Measurements from ENCODE around the gene ACTL6B. TPM values are rescaled to one million over a fixed set of nuclear protein-coding genes. Genes with fewer than 3 reads are reported as not detected.

Gene ACTL6B
- total RNA-seq, 2 donors from 2014 or later, result 2.4 TPM; not detected in 1

GRCh38 chr7:100641860-100642533 lies 14.3 kb downstream of the ACTL6B start:
- intact Hi-C loops (cut with DNase I), result no loop called here
- TF ChIP-seq POLR2AphosphoS5 (IDR thresholded peaks at IDR 0.05), result no peak
- TF ChIP-seq CTCF (IDR thresholded peaks at IDR 0.05), result no peak
- TF ChIP-seq POLR2A (IDR thresholded peaks at IDR 0.05), result no peak
- Histone ChIP-seq H3K9me3 (no peaks in the 10 kb centered on the region), H3K27me3 (replicated peaks; ENCODE audit: insufficient read depth) (peaks cover 3% of the 10 kb centered on the region), H3K4me1 (replicated peaks) (no peaks in the 10 kb centered on the region), H3K36me3 (no peaks in the 10 kb centered on the region), H3K4me3 (no peak overlapping the region), H3K27ac (no peak overlapping the region)
- WGBS, result 84% methylated on average over 10 of the region's 10 CpGs
- DNase-seq (ENCODE audit: low spot score), result no peak

GRCh38 chr7:100641463-100641859 lies 14.8 kb downstream of the ACTL6B start, which contains the start of gene TFR2:
TSS of gene TFR2 (minus strand) at chr7:100641552. CDS start at chr7:100641509, 43 bp downstream.
- no peak for DNase-seq (ENCODE audit: low spot score)
- Histone ChIP-seq H3K27ac (no peak within 1 kb of the TSS), H3K4me3 (no peak within 1 kb of the TSS), H3K27me3 (replicated peaks; ENCODE audit: insufficient read depth) (peaks cover 3% of the 10 kb centered on the region), H3K9me3 (no peaks in the 10 kb centered on the region), H3K36me3 (no peaks in the 10 kb centered on the region), H3K4me1 (replicated peaks) (no peaks in the 10 kb centered on the region)
- intact Hi-C loops (cut with DNase I), result no loop called here
- TF ChIP-seq POLR2A (IDR thresholded peaks at IDR 0.05) (no peak), CTCF (IDR thresholded peaks at IDR 0.05) (no peak), POLR2AphosphoS5 (IDR thresholded peaks at IDR 0.05) (no peak)
- 50% methylated on average over 10 of the region's 10 CpGs for WGBS

GRCh38 chr7:100640517-100641440 lies 15.5 kb downstream of the ACTL6B start:
- no peak for TF ChIP-seq POLR2A (IDR thresholded peaks at IDR 0.05)
- 71% methylated on average over 23 of the region's 24 CpGs for WGBS
- no peak overlapping the region for H3K27ac ChIP-seq
- no peaks in the 10 kb centered on the region for H3K36me3 ChIP-seq
- H3K9me3 ChIP-seq, result no peaks in the 10 kb centered on the region
- intact Hi-C loops (cut with DNase I), result no loop called here
- H3K4me1 ChIP-seq (replicated peaks), result no peaks in the 10 kb centered on the region
- peaks cover 3% of the 10 kb centered on the region for H3K27me3 ChIP-seq (replicated peaks; ENCODE audit: insufficient read depth)
- no peak for DNase-seq (ENCODE audit: low spot score)
- no peak overlapping the region for H3K4me3 ChIP-seq

- intact Hi-C loops (cut with DNase I), result no loop called here
- peaks cover 3% of the 10 kb centered on the region for H3K27me3 ChIP-seq (replicated peaks; ENCODE audit: insufficient read depth)
- WGBS, result 86% methylated on average over 17 of the region's 17 CpGs
Observed at GRCh38 chr7:100639995-100640516, 16.2 kb downstream of the ACTL6B start.

More at GRCh38 chr7:100639995-100640516, 16.2 kb downstream of the ACTL6B start:
- Histone ChIP-seq H3K9me3 (no peaks in the 10 kb centered on the region), H3K27ac (no peak overlapping the region), H3K4me3 (no peak overlapping the region), H3K36me3 (no peaks in the 10 kb centered on the region), H3K4me1 (replicated peaks) (no peaks in the 10 kb centered on the region)
- TF ChIP-seq POLR2A (IDR thresholded peaks at IDR 0.05) (no peak), POLR2AphosphoS5 (IDR thresholded peaks at IDR 0.05) (no peak), CTCF (IDR thresholded peaks at IDR 0.05) (no peak)
- DNase-seq (ENCODE audit: low spot score), result no peak
